HepG2 (cell line): Measurements from ENCODE around the gene AKAP8. TPM values are rescaled to one million over a fixed set of nuclear protein-coding genes. Genes with fewer than 3 reads are reported as not detected.
A peak's percentile ranks its signal among the peaks of the same experiment; 100 is the strongest.

Experiments used
- FOXA1 ChIP-seq, 2 experiments: fragments of 450-650 bp in 1 of 2; sonication (generic) in 1 of 2; formaldehyde crosslinking in 1 of 2; IDR thresholded peaks; 2 replicates each; pipeline versions ENCODE4 v1.4.0 to v1.6.1; 2016 to 2020; ENCODE audit warnings: missing genetic modification reagents in 1 of 2
- HIVEP1 ChIP-seq: sonication (generic); formaldehyde crosslinking; IDR thresholded peaks from 2 replicates; pipeline ENCODE4 v1.4.0; 2020; ENCODE audit warnings: mild to moderate bottlenecking, missing genetic modification reagents
- NCOA1 ChIP-seq: sonication (generic); formaldehyde crosslinking; IDR thresholded peaks from 2 replicates; pipeline ENCODE4 v1.9.0; 2021; ENCODE audit warnings: missing genetic modification reagents
- ONECUT2 ChIP-seq: sonication (generic); formaldehyde crosslinking; IDR thresholded peaks from 2 replicates; pipeline ENCODE4 v1.4.0; 2020; ENCODE audit warnings: missing genetic modification reagents
- RXRA ChIP-seq: sonication (generic); formaldehyde crosslinking; IDR thresholded peaks from 2 replicates; pipeline ENCODE4 v1.5.1; 2020; ENCODE audit warnings: missing genetic modification reagents
- SATB2 ChIP-seq: sonication (generic); formaldehyde crosslinking; IDR thresholded peaks from 2 replicates; pipeline ENCODE4 v1.5.0; 2020; ENCODE audit warnings: missing genetic modification reagents
- ZFYVE20 ChIP-seq: sonication (generic); formaldehyde crosslinking; IDR thresholded peaks from 2 replicates; pipeline ENCODE4 v1.8.0; 2023; ENCODE audit warnings: low read depth, mild to moderate bottlenecking, moderate library complexity, missing genetic modification reagents, borderline replicate concordance
- ZNF329 ChIP-seq: sonication (generic); formaldehyde crosslinking; IDR thresholded peaks from 2 replicates; pipeline ENCODE4 v1.9.0; 2021; ENCODE audit warnings: low read depth, mild to moderate bottlenecking, missing genetic modification reagents
- ZNF460 ChIP-seq: sonication (generic); formaldehyde crosslinking; IDR thresholded peaks from 2 replicates; pipeline ENCODE4 v1.5.1; 2020; ENCODE audit warnings: missing genetic modification reagents, mild to moderate bottlenecking, borderline replicate concordance
- ZSCAN30 ChIP-seq: sonication (generic); formaldehyde crosslinking; IDR thresholded peaks from 2 replicates; pipeline ENCODE4 v1.5.0; 2020; ENCODE audit warnings: mild to moderate bottlenecking, missing genetic modification reagents
- polyA plus RNA-seq, 8 experiments: library from polyadenylated mRNA; depleted of rRNA in 3 of 8; stranded (reverse) in 7 of 8; unstranded in 1 of 8; fragments of >200 nt; fragmentation: Illumina TruSeq in 4 of 8; extraction: Trizol in 4 of 8; gene quantifications; 2 replicates each; pipeline versions ENCODE4 v1.2.1 to v1.2.3, GENCODE V29; 2011 to 2016; ENCODE audit warnings: low read depth in 4 of 8, missing spikeins in 1 of 8, mixed read lengths in 1 of 8; ENCODE audit not compliant: insufficient read depth in 1 of 8
- total RNA-seq, 5 experiments: library from RNA; depleted of rRNA; stranded (reverse); fragments of >200 nt; fragmentation: Illumina TruSeq; extraction: Trizol; gene quantifications; 2 replicates each; pipeline ENCODE4 v1.2.3, GENCODE V29; 2016; ENCODE audit warnings: low read depth in 1 of 5
- TF ChIP-seq, protein P1 (sequence below): sonication (generic); formaldehyde crosslinking; IDR thresholded peaks from 2 replicates; pipeline ENCODE4 v1.4.0; 2020; ENCODE audit warnings: missing genetic modification reagents
- TF ChIP-seq, protein P2 (sequence below): sonication (generic); formaldehyde crosslinking; IDR thresholded peaks from 2 replicates; pipeline ENCODE4 v1.5.0; 2020; ENCODE audit warnings: mild to moderate bottlenecking, missing genetic modification reagents
- TF ChIP-seq, protein P3 (sequence below): sonication (generic); formaldehyde crosslinking; IDR thresholded peaks from 2 replicates; pipeline ENCODE4 v1.4.0; 2020; ENCODE audit warnings: missing genetic modification reagents
- TF ChIP-seq, protein P4 (sequence below): fragments of 450-650 bp; IDR thresholded peaks from 2 replicates; pipeline ENCODE4 v1.6.1; 2017; ENCODE audit warnings: mild to moderate bottlenecking
- TF ChIP-seq, protein P5 (sequence below): sonication (generic); formaldehyde crosslinking; IDR thresholded peaks from 2 replicates; pipeline ENCODE4 v1.8.1; 2023; ENCODE audit warnings: missing genetic modification reagents, mild to moderate bottlenecking, borderline replicate concordance

The AKAP8 gene
- total and polyA plus RNA-seq, 2 of the 13 experiments (the other 11 are each of a cell fraction or from before 2014, with no cell fraction given), result 15.9 to 22.1 TPM

DNA sequence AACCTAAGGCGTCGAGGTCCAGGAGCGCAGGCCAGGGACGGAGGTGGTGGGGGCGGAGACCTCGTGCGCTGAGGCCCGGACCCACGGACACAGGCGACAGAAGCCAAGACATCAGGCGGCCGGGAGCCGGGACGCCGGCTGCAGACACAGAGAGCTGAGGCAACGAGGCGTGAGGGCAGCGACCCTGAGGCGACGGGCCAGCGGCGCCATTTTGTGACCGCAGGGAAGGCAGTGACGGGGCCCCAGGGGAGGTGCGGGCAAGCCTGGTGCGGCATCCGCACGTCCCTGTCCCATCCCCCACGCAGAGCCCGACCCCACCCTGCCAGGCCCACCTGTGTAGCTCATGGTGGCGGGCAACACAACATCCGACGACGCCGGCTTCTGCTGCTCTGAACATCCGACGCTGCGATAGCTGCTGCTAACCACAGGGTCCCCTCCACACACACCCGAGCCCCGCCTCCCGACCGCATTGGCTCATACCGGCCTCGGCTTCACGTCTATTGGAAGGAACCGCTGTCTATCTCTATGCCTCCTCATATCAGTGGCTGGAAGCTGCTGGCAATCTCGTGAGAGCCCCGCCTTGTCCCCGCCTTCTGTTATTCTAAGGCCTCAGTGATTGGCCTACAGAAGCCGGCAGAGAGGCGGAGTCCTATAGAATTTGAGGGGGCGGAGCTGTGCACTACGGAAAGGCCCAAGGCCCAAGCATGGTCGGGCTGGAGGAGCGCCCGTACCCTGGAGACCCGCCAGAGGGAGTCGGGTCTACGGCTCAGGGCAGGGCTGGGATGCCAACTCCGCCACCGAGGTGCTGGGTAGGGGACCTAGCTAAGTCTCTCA lies 39.2 kb upstream of the AKAP8 start, which contains the start of gene AKAP8L (continued):
- TF ChIP-seq, protein P1, sequence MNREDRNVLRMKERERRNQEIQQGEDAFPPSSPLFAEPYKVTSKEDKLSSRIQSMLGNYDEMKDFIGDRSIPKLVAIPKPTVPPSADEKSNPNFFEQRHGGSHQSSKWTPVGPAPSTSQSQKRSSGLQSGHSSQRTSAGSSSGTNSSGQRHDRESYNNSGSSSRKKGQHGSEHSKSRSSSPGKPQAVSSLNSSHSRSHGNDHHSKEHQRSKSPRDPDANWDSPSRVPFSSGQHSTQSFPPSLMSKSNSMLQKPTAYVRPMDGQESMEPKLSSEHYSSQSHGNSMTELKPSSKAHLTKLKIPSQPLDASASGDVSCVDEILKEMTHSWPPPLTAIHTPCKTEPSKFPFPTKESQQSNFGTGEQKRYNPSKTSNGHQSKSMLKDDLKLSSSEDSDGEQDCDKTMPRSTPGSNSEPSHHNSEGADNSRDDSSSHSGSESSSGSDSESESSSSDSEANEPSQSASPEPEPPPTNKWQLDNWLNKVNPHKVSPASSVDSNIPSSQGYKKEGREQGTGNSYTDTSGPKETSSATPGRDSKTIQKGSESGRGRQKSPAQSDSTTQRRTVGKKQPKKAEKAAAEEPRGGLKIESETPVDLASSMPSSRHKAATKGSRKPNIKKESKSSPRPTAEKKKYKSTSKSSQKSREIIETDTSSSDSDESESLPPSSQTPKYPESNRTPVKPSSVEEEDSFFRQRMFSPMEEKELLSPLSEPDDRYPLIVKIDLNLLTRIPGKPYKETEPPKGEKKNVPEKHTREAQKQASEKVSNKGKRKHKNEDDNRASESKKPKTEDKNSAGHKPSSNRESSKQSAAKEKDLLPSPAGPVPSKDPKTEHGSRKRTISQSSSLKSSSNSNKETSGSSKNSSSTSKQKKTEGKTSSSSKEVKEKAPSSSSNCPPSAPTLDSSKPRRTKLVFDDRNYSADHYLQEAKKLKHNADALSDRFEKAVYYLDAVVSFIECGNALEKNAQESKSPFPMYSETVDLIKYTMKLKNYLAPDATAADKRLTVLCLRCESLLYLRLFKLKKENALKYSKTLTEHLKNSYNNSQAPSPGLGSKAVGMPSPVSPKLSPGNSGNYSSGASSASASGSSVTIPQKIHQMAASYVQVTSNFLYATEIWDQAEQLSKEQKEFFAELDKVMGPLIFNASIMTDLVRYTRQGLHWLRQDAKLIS (CRISPR knock-in tag), result no peak
- TF ChIP-seq, protein P2, sequence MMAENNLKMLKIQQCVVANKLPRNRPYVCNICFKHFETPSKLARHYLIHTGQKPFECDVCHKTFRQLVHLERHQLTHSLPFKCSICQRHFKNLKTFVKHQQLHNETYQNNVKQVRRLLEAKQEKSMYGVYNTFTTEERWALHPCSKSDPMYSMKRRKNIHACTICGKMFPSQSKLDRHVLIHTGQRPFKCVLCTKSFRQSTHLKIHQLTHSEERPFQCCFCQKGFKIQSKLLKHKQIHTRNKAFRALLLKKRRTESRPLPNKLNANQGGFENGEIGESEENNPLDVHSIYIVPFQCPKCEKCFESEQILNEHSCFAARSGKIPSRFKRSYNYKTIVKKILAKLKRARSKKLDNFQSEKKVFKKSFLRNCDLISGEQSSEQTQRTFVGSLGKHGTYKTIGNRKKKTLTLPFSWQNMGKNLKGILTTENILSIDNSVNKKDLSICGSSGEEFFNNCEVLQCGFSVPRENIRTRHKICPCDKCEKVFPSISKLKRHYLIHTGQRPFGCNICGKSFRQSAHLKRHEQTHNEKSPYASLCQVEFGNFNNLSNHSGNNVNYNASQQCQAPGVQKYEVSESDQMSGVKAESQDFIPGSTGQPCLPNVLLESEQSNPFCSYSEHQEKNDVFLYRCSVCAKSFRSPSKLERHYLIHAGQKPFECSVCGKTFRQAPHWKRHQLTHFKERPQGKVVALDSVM (CRISPR knock-in tag), result 0 out of 2 replicates have a peak, but pooled peaks have one; percentile 20
- TF ChIP-seq ZSCAN30 (CRISPR knock-in tag) (no peak), HIVEP1 (CRISPR knock-in tag) (no peak), ZNF329 (CRISPR knock-in tag) (no peak), ZFYVE20 (no peak), NCOA1 (peak; percentile 82; the same call in 1 of the 2 replicates), FOXA1 (IDR thresholded peaks at IDR 0.05) (no peak), FOXA1 (CRISPR knock-in tag; IDR thresholded peaks at IDR 0.05) (no peak), RXRA (CRISPR knock-in tag) (no peak; the same call in 1 of the 2 replicates), SATB2 (CRISPR knock-in tag) (peak; percentile 79; the same call in 1 of the 2 replicates), ONECUT2 (peak; percentile 22; the same call in 1 of the 2 replicates), ZNF460 (CRISPR knock-in tag) (no peak)
- TF ChIP-seq, protein P3, sequence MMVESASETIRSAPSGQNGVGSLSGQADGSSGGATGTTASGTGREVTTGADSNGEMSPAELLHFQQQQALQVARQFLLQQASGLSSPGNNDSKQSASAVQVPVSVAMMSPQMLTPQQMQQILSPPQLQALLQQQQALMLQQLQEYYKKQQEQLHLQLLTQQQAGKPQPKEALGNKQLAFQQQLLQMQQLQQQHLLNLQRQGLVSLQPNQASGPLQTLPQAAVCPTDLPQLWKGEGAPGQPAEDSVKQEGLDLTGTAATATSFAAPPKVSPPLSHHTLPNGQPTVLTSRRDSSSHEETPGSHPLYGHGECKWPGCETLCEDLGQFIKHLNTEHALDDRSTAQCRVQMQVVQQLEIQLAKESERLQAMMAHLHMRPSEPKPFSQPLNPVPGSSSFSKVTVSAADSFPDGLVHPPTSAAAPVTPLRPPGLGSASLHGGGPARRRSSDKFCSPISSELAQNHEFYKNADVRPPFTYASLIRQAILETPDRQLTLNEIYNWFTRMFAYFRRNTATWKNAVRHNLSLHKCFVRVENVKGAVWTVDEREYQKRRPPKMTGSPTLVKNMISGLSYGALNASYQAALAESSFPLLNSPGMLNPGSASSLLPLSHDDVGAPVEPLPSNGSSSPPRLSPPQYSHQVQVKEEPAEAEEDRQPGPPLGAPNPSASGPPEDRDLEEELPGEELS (CRISPR knock-in tag), result peak; percentile 19; the same call in 1 of the 2 replicates
- TF ChIP-seq, protein P4, sequence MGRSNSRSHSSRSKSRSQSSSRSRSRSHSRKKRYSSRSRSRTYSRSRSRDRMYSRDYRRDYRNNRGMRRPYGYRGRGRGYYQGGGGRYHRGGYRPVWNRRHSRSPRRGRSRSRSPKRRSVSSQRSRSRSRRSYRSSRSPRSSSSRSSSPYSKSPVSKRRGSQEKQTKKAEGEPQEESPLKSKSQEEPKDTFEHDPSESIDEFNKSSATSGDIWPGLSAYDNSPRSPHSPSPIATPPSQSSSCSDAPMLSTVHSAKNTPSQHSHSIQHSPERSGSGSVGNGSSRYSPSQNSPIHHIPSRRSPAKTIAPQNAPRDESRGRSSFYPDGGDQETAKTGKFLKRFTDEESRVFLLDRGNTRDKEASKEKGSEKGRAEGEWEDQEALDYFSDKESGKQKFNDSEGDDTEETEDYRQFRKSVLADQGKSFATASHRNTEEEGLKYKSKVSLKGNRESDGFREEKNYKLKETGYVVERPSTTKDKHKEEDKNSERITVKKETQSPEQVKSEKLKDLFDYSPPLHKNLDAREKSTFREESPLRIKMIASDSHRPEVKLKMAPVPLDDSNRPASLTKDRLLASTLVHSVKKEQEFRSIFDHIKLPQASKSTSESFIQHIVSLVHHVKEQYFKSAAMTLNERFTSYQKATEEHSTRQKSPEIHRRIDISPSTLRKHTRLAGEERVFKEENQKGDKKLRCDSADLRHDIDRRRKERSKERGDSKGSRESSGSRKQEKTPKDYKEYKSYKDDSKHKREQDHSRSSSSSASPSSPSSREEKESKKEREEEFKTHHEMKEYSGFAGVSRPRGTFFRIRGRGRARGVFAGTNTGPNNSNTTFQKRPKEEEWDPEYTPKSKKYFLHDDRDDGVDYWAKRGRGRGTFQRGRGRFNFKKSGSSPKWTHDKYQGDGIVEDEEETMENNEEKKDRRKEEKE, result no peak
- TF ChIP-seq, protein P5, sequence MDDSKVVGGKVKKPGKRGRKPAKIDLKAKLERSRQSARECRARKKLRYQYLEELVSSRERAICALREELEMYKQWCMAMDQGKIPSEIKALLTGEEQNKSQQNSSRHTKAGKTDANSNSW (CRISPR knock-in tag), result no peak; the same call in 1 of the 2 replicates
